ENCODE results near the gene CYBC1. TPM values are rescaled to one million over a fixed set of nuclear protein-coding genes. Genes with fewer than 3 reads are reported as not detected.
A peak's percentile ranks its signal among the peaks of the same experiment; 100 is the strongest.

Gene CYBC1
- total and polyA plus RNA-seq, 3 donors from 2014 or later, result 46.3 to 88.2 (median 61.1) TPM

GRCh38 chr17:82487910-82488309, 37.4 kb upstream of the CYBC1 start:
- Histone ChIP-seq H3K9me3 (no peaks in the 10 kb centered on the region), H3K27me3 (no peaks in the 10 kb centered on the region), H3K4me1 (peaks cover 6% of the 10 kb centered on the region), H3K36me3 (ENCODE audit: low read depth, missing control alignments) (no peaks in the 10 kb centered on the region), H3K27ac (no peak overlapping the region), H3K4me3 (no peak overlapping the region)
- intact Hi-C loops (cut with DNase I; ENCODE audit: low total_unique reads), result no loop called here
- TF ChIP-seq CTCF (IDR thresholded peaks at IDR 0.05) (no peak), POLR2A (IDR thresholded peaks at IDR 0.05) (no peak)
- no peak for DNase-seq
- WGBS, 2 donors, result 72 to 80% methylated on average over 14 of the region's 14 CpGs

- no peaks in the 10 kb centered on the region for H3K27me3 ChIP-seq
- H3K4me3 ChIP-seq, result no peak overlapping the region
- no peaks in the 10 kb centered on the region for H3K9me3 ChIP-seq
- intact Hi-C loops (cut with DNase I; ENCODE audit: low total_unique reads), result no loop called here
- H3K27ac ChIP-seq, result peak overlapping the region in 1 of 2 donors; percentile 4
- peaks cover 6% of the 10 kb centered on the region for H3K4me1 ChIP-seq
- DNase-seq, result no peak
- no peaks in the 10 kb centered on the region for H3K36me3 ChIP-seq (ENCODE audit: low read depth, missing control alignments)
- WGBS, 2 donors, result 50 to 65% methylated on average over 13 of the region's 13 CpGs
- TF ChIP-seq POLR2A (IDR thresholded peaks at IDR 0.05) (no peak), CTCF (IDR thresholded peaks at IDR 0.05) (no peak)
These were observed 35.9 kb upstream of the CYBC1 start for GRCh38 chr17:82486231-82487094.

- intact Hi-C loops (cut with DNase I; ENCODE audit: low total_unique reads), result no loop called here
- TF ChIP-seq POLR2A (IDR thresholded peaks at IDR 0.05), result no peak
- TF ChIP-seq CTCF (IDR thresholded peaks at IDR 0.05), result no peak
- no peaks in the 10 kb centered on the region for H3K27me3 ChIP-seq
- WGBS, 2 donors, result 90 to 98% methylated on average over 6 to 9 of the region's 9 CpGs
- H3K9me3 ChIP-seq, result no peaks in the 10 kb centered on the region
- no peak overlapping the region for H3K4me3 ChIP-seq
- no peak overlapping the region for H3K27ac ChIP-seq
- H3K4me1 ChIP-seq, result peaks cover 6% of the 10 kb centered on the region
- DNase-seq, result no peak
- no peaks in the 10 kb centered on the region for H3K36me3 ChIP-seq (ENCODE audit: low read depth, missing control alignments)
These were observed 33.3 kb upstream of the CYBC1 start for GRCh38 chr17:82483836-82484235.

- TF ChIP-seq POLR2A (IDR thresholded peaks at IDR 0.05), result no peak
- no peak for TF ChIP-seq CTCF (IDR thresholded peaks at IDR 0.05)
- DNase-seq, result no peak
- no peak overlapping the region for H3K27ac ChIP-seq
- intact Hi-C loops (cut with DNase I; ENCODE audit: low total_unique reads), result no loop called here
- H3K4me3 ChIP-seq, result no peak overlapping the region
- 71 to 72% methylated on average over 6 of the region's 6 CpGs for WGBS, 2 donors
- H3K27me3 ChIP-seq, result no peaks in the 10 kb centered on the region
- H3K9me3 ChIP-seq, result no peaks in the 10 kb centered on the region
- H3K36me3 ChIP-seq (ENCODE audit: low read depth, missing control alignments), result no peaks in the 10 kb centered on the region
- peaks cover 6% of the 10 kb centered on the region for H3K4me1 ChIP-seq
These were observed 32.7 kb upstream of the CYBC1 start for GRCh38 chr17:82483204-82483660.

Measured in testis (tissue), 3 donors.